ENCODE data around the gene MFSD12. TPM values are rescaled to one million over a fixed set of nuclear protein-coding genes. Genes with fewer than 3 reads are reported as not detected.

MFSD12 gene
- total RNA-seq, 1 donor, result 37.8 TPM

DNA sequence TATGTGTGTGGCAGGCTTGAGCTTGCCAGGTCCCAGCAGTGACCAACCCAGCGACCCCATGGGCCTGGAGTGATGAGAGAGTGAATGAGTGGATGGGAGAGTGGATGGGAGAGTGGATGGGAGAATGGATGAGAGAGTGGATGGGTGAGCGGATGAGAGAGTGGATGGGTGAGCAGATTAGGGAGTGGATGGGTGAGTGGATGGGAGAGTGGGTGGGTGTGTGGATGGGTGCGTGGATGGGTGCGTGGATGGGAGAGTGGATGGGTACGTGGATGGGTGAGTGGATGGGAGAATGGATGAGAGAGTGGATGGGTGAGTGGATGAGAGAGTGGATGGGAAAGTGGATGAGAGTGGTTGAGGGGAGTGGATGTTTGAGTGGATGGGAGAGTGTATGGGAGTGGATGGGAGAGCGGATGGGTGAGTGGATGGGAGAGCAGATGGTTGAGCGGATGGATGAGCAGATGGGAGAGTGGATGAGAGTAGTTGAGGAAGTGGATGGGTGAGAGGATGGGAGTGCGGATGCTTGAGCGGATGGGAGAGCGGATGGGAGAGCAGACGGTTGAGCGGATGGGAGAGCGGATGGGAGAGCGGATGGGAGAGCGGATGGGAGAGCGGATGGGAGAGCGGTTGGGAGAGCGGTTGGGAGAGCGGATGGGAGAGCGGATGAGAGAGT lies 28.7 kb downstream of the MFSD12 start:
- Histone ChIP-seq H3K27me3 (ENCODE audit: insufficient read depth, low read length) (no peaks in the 10 kb centered on the region), H3K4me3 (ENCODE audit: low read length) (no peak overlapping the region), H3K4me1 (ENCODE audit: insufficient read depth, low read length) (no peaks in the 10 kb centered on the region), H3K9me3 (ENCODE audit: low read depth, low read length) (no peaks in the 10 kb centered on the region)

DNA sequence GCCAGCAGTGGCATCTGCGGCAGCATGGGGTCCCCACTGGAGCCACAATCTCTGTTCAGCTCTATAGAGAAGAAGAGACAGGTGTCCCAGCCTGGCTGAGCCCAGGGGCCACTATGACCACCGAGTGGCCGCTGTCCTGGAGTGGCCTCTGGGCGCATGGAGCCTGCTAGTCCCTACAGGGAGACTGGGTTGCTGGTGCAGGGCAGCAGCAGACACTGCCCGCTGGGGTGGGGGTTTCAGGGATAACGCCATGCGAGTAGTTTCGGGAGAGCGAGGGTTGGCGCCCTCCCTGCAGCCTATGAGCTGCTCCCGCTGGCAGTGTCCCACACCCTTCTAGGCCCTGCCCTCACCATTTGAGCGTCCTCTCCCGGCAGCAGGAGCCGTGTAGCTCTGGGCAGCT lies 29.3 kb downstream of the MFSD12 start:
- Histone ChIP-seq H3K9me3 (ENCODE audit: low read depth, low read length) (no peaks in the 10 kb centered on the region), H3K4me1 (ENCODE audit: insufficient read depth, low read length) (no peaks in the 10 kb centered on the region), H3K4me3 (ENCODE audit: low read length) (no peak overlapping the region), H3K27me3 (ENCODE audit: insufficient read depth, low read length) (no peaks in the 10 kb centered on the region)

DNA sequence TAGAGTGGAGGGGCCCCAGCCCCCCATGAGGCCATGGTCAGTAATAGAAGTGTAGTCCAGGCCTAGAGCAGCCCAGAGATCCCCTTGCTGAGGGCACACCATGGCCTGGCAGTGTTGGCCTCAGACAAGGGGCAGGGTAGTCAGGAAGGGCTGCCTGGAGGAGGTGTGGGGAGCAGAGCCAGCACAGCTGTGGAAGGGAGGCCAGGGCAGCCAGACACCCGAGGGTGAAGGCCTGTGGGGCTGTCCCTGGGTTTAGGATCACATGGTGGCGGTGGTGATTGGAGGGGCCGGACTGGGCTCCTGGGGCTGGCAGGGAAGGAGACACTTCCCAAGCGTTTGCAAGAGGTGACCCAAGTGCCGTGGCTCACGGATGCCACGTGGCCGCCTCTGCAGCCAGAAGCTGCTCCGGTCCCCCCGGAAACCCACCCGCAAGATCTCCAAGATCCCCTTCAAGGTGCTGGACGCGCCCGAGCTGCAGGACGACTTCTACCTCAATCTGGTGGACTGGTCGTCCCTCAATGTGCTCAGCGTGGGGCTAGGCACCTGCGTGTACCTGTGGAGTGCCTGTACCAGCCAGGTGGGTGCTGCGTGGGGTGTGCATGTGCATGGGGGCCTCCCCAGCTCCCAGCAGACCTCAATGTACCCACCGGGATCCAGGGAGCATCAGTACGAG lies 30.0 kb downstream of the MFSD12 start:
- no peaks in the 10 kb centered on the region for H3K27me3 ChIP-seq (ENCODE audit: insufficient read depth, low read length)
- no peaks in the 10 kb centered on the region for H3K4me1 ChIP-seq (ENCODE audit: insufficient read depth, low read length)
- H3K4me3 ChIP-seq (ENCODE audit: low read length), result no peak overlapping the region
- H3K9me3 ChIP-seq (ENCODE audit: low read depth, low read length), result no peaks in the 10 kb centered on the region

DNA sequence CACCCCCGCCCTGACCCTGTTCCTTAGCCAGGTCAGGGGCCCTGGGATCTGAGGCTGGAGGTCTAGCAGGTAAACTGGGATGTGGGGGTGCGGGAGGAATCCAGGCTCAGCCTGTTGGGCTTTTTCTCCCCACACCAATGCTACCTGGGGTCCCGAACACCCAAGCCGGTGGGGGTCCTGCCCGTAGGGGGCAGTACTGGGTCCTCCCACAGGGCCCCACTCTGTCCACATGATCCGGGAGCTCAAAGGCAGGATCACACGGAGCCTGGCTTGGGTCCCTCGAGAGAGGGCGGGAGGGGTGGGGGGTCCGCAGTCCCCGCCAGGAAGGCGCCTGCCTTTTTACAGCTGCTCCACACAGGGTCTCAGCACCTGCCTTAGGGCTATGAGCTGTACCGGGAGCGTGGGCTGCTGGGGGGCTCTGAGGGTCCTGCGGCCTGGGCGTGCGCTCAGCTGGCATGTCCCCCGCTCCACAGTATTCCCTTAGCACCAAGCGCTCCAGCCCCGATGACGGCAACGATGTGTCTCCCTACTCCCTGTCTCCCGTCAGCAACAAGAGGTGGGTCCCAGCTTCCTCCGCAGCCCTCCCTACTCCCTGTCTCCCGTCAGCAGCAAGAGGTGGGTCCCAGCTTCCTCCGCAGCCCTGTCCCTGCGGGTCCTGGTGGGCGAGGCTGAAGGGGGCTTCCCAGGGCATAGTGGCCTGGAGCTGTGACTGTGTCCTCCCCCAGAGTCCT lies 30.7 kb downstream of the MFSD12 start:
- no peaks in the 10 kb centered on the region for H3K27me3 ChIP-seq (ENCODE audit: insufficient read depth, low read length)
- H3K4me3 ChIP-seq (ENCODE audit: low read length), result no peak overlapping the region

DNA sequence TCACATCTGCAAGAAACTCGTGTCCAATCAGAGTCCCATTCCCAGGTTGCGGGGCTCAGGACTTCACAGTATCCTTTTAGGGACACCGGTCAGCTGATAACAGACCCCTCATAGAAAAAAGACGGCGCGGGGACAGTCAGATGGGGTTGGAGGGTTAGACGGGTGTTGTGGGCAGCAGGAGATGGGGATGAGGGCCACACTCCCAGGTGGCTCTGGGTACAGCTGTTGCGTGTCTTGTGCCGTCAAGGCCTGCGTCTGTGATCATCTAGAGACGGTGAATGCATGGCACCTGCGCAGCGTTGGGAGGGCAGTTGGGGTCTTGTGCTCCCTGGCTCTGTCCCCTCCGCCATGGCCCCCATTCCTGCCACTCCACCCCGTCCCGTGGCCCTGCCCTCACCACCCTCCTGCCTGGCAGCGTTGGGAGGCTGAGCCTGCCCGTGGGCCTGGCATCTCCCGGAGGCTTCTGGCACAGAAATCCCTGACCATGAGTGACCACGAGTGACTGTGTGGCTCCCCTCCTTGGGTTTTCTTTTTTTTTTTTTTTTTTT lies 32.4 kb downstream of the MFSD12 start:
- Histone ChIP-seq H3K9me3 (ENCODE audit: low read depth, low read length) (no peaks in the 10 kb centered on the region), H3K4me3 (ENCODE audit: low read length) (no peak overlapping the region), H3K27me3 (ENCODE audit: insufficient read depth, low read length) (no peaks in the 10 kb centered on the region), H3K4me1 (ENCODE audit: insufficient read depth, low read length) (no peaks in the 10 kb centered on the region)

More for the DNA sequence above, 30.7 kb downstream of the MFSD12 start:
- no peaks in the 10 kb centered on the region for H3K4me1 ChIP-seq (ENCODE audit: insufficient read depth, low read length)
- H3K9me3 ChIP-seq (ENCODE audit: low read depth, low read length), result no peaks in the 10 kb centered on the region

DNA sequence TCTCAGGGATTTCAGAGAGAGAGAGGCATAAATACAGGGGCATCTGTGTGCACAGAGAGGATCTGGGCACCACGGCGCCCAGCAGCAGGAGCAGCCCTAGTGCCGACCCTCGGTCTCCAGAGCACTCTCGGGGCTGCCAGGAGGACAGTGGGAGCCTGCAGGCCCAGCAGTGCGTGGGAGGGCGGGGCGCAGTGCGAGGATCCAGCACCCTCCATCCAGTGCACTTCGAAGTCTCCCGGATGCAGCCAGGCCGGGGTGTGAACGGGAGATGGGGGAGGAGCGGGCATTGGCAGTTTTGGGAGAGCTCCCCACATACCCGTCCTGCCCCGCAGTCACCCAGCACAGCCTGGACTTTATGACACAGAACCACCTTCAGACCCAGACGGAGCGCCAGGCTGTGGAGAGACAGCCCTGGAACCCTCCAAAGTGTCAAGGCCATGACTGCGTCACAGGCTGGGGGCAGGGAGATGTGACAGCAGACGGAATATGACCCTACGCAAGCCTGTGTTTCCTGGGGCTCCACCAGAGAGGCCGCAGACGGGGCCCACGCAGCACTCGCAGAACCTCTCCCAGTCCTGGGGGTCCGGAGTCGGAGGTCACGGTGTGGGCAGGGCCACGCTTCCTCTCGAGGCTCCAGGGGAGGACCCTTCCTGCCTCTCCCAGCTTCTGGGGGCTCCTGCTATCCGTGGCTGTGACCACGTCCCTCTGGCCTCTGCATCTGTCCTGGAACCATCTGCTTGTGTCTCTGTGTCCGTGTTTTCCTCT lies 33.1 kb downstream of the MFSD12 start:
- Histone ChIP-seq H3K4me1 (ENCODE audit: insufficient read depth, low read length) (no peaks in the 10 kb centered on the region), H3K4me3 (ENCODE audit: low read length) (no peak overlapping the region), H3K27me3 (ENCODE audit: insufficient read depth, low read length) (no peaks in the 10 kb centered on the region), H3K9me3 (ENCODE audit: low read depth, low read length) (no peaks in the 10 kb centered on the region)

DNA sequence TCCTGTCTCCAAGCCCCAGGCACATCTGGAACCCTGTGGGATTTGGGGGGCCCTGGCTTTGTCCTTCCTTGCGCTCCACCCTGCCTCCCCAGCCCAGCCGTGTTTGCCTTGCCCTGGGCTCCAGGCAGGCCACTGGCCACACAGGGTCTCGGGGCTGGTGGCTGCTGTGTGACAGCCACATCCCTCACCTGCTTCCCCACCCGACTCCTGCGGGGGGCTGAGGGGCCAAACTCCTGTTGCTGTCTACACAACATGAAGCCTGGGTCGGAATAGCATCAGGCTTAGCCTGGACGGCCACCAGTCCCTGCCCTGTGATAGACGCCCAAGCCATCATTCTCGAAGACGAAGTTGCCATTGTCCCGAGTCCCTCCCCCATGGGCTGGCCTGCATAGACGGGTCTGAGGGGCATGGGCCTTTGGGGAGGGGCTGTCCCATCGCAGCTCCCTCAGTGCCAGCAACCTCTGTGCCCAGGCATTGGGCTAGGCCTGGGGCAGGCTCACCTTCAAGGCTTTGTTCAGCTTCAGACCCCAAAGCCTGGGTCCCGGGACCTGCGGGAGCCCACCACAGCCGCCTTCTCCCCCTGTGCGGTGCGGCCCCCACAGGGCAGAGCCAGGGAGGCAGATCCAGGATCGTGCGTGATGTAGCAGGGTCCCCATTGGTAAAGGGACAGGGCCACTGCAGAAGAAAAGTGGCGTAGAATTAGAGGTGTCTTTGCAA lies 33.9 kb downstream of the MFSD12 start:
- H3K4me1 ChIP-seq (ENCODE audit: insufficient read depth, low read length), result no peaks in the 10 kb centered on the region
- H3K9me3 ChIP-seq (ENCODE audit: low read depth, low read length), result no peaks in the 10 kb centered on the region
- no peaks in the 10 kb centered on the region for H3K27me3 ChIP-seq (ENCODE audit: insufficient read depth, low read length)
- H3K4me3 ChIP-seq (ENCODE audit: low read length), result no peak overlapping the region

DNA sequence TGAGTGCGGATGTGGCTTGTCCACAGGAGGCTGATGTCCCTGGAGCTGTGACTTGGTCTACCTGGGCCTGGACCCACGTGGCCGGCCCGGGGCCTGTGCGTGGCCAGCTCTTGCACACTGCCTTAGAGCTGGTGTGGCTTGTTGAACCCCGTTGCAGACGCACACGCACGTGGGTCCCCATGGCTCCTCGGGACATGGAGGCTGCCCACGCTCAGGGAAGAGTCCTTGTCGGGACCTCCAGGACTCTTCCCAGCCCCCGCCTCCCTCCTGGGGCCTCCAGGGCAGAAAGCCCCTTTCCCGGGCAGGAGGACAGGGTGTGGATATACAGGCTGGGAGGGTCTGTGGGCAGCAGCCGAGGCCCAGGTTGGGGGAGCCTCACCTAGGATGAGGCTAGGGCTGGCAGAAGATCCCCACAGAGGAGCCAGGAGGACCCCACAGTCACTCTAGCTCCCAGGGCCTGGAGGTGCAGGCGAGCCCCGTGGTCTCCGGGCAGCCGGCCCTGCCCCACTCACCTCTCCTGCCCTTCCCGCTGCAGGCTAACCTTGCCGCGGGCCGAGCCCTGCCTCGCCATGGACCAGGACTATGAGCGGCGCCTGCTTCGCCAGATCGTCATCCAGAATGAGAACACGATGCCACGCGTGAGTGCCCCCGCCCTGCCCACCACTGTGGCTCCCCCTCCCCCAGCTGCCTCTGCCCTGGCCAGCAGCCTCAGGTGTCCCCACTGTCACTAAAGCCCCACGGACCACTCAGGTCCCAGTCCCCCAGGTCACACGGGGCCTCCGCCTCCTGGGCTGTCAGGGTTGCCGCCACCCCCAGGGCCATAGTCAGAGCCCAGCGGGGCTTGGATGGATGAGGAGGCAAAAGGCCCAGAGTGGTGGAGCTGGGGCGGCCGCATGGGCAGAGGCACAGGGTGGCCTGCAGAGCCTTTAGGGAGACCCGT lies 34.7 kb downstream of the MFSD12 start:
- no peak overlapping the region for H3K4me3 ChIP-seq (ENCODE audit: low read length)
- H3K9me3 ChIP-seq (ENCODE audit: low read depth, low read length), result no peaks in the 10 kb centered on the region
- H3K27me3 ChIP-seq (ENCODE audit: insufficient read depth, low read length), result no peaks in the 10 kb centered on the region

DNA sequence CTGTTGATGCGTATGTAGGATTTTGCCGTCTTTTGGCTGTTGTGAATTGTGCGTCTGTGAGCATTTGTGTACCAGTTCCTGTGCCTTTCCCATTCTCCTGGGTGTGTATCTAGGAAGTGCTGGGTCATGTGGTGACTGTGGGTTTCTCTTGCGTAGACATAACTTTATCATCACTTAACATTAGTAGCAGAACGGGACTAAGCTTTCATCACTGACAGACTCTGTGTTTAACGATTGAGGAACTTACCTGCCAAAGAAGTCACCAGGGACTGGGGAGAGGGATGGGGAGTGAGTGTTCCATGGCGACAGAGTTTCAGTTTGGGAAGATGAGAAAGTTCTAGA lies 36.3 kb downstream of the MFSD12 start:
- Histone ChIP-seq H3K4me1 (ENCODE audit: insufficient read depth, low read length) (peaks cover 10% of the 10 kb centered on the region), H3K27me3 (ENCODE audit: insufficient read depth, low read length) (no peaks in the 10 kb centered on the region), H3K9me3 (ENCODE audit: low read depth, low read length) (no peaks in the 10 kb centered on the region), H3K4me3 (ENCODE audit: low read length) (no peak overlapping the region)

More for the DNA sequence above, 34.7 kb downstream of the MFSD12 start:
- no peaks in the 10 kb centered on the region for H3K4me1 ChIP-seq (ENCODE audit: insufficient read depth, low read length)

DNA sequence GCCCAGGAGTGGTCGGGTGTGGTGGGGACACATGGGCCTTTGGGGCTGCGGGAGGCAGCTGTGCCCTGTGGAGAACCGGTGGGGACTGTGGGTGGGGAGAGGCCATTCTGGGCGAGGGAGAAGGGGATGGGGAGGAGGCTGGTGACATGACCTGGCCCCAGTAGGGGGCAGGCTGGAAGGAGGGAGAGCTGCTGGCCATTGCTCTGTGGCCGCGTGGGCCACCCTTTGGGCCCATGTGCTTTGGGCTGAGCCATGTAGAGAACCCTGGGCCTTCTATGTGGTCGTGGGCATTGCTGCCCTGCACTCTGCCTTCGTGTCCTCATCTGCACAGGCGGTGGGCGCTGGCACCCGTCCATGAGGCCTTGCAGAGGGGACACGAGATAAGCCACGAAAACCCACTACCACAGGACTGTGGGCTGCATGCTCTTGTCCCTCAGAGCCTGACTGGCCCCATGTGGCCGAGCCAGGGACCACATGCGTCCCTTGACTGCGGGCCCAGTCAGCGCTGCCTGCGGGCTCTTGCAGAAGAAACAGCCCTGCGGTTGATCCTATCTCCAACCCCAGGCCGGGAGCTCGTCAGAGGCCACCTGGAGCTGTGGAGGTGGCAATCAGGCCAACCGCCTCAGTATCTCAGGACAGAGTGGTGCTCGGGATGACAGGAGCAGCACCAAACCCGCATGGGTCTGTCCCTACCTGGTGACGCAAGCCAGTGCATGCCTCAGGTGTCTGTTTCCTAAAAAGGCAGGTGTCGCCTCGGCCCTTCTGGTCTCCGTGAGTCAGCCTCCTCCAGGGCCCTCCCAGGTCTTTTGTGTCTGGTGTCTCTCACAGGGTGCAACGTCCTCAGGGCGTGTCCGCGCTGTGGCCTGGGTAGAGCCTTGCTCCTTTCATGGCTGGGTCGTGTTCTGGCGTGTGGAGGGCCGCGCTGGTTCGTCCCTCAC lies 37.0 kb downstream of the MFSD12 start:
- no peaks in the 10 kb centered on the region for H3K9me3 ChIP-seq (ENCODE audit: low read depth, low read length)
- no peaks in the 10 kb centered on the region for H3K27me3 ChIP-seq (ENCODE audit: insufficient read depth, low read length)
- peaks cover 10% of the 10 kb centered on the region for H3K4me1 ChIP-seq (ENCODE audit: insufficient read depth, low read length)
- H3K4me3 ChIP-seq (ENCODE audit: low read length), result no peak overlapping the region

DNA sequence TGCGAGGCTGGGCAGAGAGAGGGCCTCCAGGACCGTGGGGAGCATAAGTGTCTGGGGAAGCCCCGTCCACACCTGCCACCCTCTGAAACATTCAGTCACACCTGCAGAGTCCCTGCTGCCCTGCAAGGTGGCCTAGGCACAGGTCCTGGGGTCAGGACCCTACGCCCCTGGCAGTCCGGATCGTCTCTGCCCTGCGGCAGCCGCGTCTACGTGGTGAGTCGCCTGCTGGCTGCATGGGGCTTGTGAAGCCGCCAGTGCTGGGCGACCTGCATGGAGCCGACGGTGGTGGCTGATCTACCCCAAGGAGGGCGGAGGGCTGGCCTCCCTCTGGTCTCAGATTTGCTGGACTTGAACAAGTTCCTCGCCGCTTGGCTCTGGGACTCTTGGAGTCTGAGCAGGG lies 38.3 kb downstream of the MFSD12 start:
- no peaks in the 10 kb centered on the region for H3K9me3 ChIP-seq (ENCODE audit: low read depth, low read length)
- H3K4me3 ChIP-seq (ENCODE audit: low read length), result no peak overlapping the region
- no peaks in the 10 kb centered on the region for H3K27me3 ChIP-seq (ENCODE audit: insufficient read depth, low read length)
- peaks cover 10% of the 10 kb centered on the region for H3K4me1 ChIP-seq (ENCODE audit: insufficient read depth, low read length)

DNA sequence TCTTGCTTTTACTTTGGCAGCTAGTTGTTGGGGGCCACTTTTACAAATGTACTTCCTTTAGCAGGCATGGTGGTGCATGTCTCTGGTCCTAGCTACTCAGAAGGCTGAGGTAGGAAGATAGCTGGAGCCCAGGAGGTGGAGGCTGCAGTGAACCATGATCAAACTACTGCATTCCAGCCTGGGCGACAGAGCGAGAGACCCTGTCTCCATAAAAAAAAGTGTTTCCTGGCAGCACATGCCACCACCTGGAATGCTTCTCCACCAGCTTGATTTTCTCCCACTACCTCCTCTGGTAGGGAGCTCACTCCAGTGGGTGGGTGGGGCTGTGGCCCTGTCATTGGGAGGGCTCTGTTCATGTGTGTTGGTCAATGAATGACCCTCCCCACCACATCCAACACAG lies 38.7 kb downstream of the MFSD12 start:
- H3K4me1 ChIP-seq (ENCODE audit: insufficient read depth, low read length), result peaks cover 10% of the 10 kb centered on the region
- no peaks in the 10 kb centered on the region for H3K9me3 ChIP-seq (ENCODE audit: low read depth, low read length)
- H3K4me3 ChIP-seq (ENCODE audit: low read length), result no peak overlapping the region
- no peaks in the 10 kb centered on the region for H3K27me3 ChIP-seq (ENCODE audit: insufficient read depth, low read length)

DNA sequence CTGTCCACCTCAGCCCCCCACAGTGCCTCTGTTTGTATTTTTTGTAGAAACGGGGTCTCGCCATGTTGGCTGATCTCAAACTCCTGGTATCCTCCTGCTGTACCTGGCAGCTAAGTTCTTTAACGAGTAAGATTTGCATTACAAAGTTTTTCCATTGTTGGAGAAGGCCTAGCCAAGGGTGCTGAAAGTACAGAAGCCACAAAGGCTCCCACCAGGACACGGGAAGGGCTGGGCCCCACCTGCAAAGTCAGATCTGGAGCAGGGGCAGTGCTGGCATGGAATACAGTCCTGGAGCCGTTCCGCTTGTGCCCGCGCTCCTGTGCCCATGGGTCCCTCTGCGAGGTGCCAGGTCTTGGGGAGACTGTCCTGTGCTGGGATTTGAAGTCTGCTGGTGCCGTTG lies 39.1 kb downstream of the MFSD12 start:
- Histone ChIP-seq H3K27me3 (ENCODE audit: insufficient read depth, low read length) (no peaks in the 10 kb centered on the region), H3K4me1 (ENCODE audit: insufficient read depth, low read length) (peaks cover 10% of the 10 kb centered on the region), H3K9me3 (ENCODE audit: low read depth, low read length) (no peaks in the 10 kb centered on the region), H3K4me3 (ENCODE audit: low read length) (no peak overlapping the region)

Measured in mononuclear cell (primary cell).